ENCODE results near the gene ADGRF4.

DNA sequence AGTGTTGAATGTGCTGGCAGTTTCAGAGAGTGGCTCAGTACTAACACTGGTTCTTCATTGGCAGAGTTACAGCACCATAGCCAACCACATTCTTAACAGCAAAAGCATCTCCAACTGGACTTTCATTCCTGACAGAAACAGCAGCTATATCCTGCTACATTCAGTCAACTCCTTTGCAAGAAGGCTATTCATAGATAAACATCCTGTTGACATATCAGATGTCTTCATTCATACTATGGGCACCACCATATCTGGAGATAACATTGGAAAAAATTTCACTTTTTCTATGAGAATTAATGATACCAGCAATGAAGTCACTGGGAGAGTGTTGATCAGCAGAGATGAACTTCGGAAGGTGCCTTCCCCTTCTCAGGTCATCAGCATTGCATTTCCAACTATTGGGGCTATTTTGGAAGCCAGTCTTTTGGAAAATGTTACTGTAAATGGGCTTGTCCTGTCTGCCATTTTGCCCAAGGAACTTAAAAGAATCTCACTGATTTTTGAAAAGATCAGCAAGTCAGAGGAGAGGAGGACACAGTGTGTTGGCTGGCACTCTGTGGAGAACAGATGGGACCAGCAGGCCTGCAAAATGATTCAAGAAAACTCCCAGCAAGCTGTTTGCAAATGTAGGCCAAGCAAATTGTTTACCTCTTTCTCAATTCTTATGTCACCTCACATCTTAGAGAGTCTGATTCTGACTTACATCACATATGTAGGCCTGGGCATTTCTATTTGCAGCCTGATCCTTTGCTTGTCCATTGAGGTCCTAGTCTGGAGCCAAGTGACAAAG is 17.0 kb upstream of the ADGRF4 start:
- TF ChIP-seq, protein P1, sequence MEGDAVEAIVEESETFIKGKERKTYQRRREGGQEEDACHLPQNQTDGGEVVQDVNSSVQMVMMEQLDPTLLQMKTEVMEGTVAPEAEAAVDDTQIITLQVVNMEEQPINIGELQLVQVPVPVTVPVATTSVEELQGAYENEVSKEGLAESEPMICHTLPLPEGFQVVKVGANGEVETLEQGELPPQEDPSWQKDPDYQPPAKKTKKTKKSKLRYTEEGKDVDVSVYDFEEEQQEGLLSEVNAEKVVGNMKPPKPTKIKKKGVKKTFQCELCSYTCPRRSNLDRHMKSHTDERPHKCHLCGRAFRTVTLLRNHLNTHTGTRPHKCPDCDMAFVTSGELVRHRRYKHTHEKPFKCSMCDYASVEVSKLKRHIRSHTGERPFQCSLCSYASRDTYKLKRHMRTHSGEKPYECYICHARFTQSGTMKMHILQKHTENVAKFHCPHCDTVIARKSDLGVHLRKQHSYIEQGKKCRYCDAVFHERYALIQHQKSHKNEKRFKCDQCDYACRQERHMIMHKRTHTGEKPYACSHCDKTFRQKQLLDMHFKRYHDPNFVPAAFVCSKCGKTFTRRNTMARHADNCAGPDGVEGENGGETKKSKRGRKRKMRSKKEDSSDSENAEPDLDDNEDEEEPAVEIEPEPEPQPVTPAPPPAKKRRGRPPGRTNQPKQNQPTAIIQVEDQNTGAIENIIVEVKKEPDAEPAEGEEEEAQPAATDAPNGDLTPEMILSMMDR (IDR thresholded peaks at IDR 0.05), result no peak
- no peak for TF ChIP-seq POLR2A (IDR thresholded peaks at IDR 0.05)
